GM20431 (cell line): ENCODE data around the gene SUPT16H.
"Not testable (repeated sequence)": the region's sequence is repeated elsewhere in the genome, so short reads cannot be mapped to it uniquely, and the experiment has no call there.

ENCODE experiments used
- in situ Hi-C: fragments of 300-500 bp; cut with MseI, MboI; formaldehyde crosslinking; loops from one replicate; pipeline ENCODE4 v1.15.0; 2020; ENCODE audit warnings: low sequenced_read_pairs; ENCODE audit not compliant: unreplicated experiment

The SUPT16H gene

DNA sequence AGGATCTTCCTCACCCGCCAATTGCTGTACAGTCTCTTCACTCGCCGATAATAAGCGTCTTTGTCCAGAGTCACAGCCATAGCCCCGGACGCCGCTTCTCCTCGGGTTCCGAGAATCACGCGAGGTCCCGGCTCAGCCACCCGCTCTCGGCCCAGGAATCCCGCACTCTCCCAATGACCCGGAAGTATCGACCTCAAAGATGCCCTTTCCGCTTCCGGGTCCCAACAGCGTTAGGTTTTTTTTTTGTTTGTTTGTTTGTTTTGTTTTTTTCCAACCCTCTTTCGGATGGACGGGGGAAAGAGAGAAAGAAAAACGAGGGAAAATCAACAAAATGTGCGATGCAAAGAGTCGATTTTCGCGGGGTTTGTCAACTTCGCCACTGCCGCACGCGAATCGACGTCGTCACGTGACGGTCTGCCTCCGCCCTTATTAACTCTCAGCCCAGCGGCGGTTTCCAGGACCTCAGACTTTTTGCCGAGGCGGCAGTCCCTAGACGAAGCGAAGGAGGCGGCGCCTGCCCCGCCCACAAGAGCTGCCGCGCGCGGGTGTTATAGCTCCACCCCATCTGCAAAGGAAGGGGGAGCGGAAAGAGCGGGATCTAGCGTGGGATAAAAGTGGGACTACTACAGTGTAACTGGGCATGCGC lies at the start of gene SUPT16H:
Gene SUPT16H, minus strand, starts transcription at position 172 of the 646 bp plus-strand sequence. Its CDS starts 92 bp downstream, at position 80.
- in situ Hi-C loops, result no loop called here

DNA sequence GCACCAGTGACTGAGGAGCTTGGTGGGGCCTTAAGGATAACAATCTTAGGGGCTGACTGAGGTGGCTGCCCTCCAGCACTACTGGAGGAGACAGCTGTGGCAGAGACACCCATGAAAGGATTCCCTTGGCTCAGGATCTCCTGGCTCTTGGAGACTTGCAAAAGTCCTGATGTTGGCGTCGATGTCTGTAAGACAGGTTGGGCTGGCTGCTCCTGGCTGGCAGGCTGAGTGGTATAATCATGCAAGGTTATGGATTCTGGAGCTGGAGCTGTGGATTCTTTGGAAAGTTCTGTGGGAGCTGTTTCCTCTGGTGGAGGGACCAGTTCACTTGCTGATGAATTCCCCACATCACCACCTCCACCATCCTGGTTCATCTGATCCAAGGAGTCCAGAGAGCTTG lies 47.3 kb upstream of the SUPT16H start:
- in situ Hi-C loops, result no loop called here

DNA sequence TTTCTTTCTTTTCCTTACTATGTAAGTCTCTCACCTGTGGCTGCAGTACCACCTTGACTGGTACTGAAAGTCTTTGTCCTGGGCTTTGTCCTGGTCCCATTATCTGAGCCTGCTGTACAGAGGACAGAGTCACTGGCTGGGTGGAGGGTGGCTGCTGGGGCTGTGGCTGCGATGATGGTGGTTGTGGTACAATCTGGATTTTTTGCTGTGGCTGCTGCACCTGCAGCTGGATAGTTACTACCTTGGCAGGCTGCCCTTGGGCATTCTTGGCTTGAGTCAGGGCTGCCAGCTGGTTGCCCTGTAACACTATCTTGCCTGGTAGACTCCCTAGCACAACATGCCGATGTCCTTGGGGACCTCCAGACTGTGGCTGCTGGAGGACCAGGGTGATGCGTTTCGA lies 45.1 kb upstream of the SUPT16H start:
- in situ Hi-C loops, result no loop called here

DNA sequence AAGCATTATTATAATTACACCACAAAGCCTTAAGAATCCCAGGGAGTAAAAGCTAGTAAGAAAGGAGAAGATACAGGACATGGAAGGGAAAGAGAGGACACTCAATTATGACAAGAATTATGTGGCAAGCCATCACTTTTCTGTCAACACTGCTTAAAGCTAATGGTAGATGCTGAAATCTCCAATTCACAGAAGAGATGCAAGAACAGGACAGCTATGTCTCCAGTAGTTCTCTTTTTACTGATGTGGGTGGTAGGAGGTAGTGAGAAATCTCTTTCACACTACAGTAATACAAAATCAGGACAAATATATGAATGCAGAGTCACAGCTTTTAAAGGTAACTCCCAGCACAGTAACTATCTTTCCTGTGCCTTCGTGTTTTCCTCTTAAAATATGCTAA lies 42.9 kb upstream of the SUPT16H start:
- in situ Hi-C loops, result no loop called here

DNA sequence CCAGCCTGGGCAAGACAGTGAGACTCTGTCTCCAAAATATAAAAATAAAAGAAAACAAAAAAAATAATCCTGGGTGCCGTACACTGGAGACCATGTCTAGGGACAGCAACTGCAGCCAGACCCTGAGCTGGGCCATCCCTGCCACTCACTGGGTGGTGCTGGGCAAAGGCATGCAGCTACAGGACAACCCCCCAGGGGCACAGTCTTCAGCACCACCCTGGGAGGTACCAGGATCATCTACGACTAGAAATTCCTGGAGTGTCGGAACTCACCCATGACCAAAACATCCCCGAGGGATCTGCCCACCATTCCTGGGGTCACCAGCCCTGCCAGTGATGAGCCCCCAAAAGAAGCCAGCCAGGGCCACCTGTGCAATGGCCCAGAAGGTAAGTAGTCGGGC lies 35.7 kb upstream of the SUPT16H start:
- in situ Hi-C loops, result no loop called here

DNA sequence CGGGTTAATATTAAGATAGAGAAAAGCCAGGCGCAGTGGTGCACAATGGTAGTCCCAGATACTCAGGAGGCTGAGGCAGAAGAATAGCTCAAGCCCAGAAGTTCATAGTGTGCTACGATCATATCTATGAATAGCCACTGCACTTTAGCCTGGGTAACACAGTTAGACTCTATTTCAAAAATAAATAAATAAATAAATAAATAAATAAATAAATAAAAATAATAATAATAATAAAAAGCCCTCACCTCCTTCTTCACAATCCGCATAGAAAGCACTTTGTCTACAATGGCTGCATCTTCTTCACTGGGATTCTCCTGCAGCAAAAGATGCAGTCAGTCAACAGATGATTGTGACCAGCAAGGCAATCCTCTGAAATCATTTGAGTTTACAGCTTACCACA lies 31.5 kb upstream of the SUPT16H start:
- in situ Hi-C loops, result no loop called here

DNA sequence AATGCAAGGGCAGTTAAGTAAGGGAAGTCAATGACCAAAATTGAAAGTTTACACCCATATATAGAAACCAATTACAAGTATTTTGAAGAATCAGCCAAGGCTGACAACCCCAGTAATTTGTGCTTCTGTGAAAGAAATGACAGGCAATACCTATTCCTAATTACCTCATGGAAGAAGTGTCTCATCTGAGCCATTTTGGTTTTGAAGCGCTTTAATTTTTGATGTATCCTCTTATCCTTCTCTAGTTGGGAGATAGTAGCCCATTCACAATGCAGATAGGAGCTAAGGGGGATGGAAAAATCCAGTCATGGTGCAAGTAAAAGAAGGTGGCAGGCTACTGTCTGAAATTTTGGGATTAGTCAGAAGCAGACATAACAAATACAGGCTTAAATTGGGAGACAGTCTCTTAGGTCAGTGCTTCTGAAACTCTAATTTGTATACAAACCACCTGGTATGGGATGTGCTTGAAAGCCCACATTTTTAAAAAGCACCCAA lies 30.4 kb upstream of the SUPT16H start:
- in situ Hi-C loops, result no loop called here

DNA sequence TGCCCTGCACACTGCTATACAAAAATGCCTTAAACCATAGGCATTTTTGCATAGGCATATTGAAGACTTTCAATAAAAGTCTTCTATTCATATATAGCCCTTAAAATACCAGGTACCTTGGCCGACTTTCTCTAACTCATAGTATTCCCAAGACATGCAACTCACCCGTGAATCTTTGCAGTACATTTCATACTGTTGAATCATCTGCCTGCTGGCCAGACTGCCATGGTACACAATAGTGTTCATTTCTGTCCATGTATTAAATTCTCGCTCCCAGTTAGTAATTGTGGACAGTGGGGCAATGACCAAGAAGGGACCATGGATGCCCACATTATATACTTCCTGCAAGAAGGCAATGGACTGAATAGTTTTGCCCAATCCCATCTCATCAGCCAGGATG lies 24.3 kb upstream of the SUPT16H start:
- in situ Hi-C loops, result no loop called here

DNA sequence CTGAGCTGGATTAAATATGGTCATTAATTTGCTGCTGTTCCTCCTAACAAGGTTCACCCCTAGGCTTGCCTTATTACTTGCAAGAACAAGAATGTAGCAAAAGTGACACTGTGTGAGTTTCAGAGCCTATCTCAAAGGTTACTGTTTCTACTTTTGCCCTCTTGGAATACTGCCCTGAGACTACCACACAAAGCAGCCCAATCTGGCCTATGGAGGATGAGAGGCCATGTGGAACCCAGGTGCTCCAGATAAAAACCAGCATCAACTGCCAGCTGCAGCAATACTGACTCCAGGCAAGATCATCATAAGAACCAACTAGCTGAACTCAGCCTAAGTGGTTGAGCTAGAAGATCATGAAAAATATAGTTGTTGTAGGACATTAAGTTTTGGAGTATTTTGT lies 22.4 kb upstream of the SUPT16H start:
- in situ Hi-C loops, result no loop called here

DNA sequence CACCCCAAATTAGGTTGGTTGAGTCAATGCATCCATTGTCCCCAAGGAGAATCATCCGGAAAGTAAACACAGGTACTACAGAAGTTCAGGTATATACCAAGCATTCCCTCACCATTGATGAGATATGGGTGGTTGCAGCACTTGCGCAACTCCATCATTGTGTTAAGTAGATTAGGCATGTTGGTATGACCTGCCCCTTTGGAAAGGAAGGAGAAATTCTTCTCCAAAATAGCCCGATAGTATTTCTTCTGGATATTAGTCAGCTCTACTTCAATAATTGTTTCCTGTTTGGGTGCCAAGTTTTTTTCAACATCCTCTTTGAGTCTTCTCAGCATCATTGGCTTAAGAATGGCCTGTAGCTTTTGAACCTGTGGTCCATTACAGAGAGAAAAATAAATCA lies 21.3 kb upstream of the SUPT16H start:
- in situ Hi-C loops, result no loop called here

DNA sequence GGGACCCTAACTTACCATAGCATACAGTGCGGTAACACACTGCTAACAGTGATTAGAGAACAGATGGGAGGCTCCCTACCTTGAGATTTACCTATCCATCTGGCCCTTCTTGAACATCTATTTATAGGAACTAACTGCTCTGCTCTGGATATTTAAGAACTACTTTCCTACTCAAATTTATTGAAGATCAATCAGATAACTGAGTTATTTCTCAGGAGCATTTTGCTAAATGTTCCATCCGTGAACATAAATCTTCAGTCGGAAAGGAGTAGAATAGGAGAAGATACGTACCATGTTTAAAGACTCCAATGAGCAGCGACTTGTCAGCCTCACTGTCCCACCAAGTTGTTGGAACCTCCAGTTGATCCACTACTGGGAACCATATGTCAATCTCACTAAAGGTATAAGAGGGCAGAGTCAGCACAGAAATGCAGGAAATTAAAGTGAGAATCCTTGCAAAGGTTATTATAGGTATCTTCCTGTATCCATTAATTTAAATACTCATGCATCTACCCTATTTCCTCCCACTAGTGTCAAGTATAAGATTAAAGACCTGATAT lies 15.6 kb upstream of the SUPT16H start:
- in situ Hi-C loops, result no loop called here

DNA sequence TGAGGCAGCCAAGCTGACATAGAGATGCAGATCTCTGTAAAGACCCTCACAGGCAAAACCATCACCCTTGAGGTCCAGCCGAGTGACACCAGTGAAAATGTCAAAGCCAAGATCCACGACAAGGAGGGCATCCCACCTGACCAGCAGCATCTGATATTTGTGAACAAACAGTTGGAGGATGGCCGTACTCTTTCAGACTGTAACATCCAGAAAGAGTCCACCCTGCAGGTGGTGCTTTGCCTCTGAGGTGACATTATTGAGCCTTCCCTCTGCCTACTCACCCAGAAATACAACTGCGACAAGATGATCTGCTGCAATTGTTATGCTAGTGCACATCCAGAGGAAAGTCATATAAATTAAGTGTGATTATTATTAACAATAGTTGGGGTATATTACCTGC lies 15.1 kb upstream of the SUPT16H start:
- in situ Hi-C loops, result no loop called here

DNA sequence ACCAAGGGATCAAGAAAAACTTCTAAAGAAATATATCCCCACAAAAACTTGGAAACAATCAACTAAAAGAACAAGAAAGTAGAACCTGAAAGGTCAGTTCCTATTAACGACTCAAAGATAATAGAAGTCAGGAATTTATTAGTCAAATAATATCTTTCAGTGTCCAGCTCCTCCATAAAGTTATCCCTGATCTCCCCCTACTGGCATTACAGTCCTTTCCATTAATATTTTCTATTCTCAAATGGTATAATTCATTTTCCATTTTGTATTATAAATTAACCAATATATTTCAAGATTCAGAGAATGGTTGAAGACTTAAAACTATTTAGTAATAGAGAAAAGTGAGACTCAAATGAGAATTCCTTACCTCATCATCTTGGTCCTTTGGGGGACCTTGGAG lies 11.6 kb upstream of the SUPT16H start:
- in situ Hi-C loops, result no loop called here

DNA sequence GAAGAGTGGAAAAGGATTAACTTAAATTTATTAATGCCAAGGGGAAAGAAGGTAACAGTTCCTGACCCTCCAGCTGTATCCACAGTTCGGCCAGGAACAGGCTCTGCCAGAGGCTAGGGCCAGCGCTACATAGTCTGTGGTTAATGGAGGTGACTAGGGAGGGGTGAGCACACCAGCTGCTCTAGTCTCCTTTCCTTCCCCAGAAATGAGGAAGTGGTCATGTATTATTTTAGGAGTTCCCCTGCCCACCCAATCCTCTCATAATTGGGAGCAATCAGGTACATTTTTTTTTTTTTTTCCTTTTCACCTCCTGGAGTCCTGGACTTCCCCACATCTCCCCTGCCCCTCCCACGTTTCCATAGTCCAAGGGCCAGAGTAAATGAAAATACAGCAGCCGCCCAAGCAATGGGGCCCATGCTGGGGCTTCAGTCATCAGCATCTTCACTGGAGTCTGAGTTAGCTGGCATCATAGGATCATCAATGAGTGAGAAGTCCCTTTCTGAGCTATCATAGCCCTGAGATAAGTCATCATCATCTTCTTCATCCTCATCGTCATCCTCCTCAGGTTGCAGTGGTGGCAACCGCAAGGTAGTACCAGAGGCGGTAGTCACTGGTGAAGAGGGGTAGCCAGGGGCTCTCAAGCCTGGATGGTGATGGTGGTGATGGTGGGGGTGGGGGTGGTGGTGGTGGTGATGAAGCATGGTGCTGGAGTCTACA lies 1.5 kb upstream of the SUPT16H start:
- in situ Hi-C loops, result no loop called here

DNA sequence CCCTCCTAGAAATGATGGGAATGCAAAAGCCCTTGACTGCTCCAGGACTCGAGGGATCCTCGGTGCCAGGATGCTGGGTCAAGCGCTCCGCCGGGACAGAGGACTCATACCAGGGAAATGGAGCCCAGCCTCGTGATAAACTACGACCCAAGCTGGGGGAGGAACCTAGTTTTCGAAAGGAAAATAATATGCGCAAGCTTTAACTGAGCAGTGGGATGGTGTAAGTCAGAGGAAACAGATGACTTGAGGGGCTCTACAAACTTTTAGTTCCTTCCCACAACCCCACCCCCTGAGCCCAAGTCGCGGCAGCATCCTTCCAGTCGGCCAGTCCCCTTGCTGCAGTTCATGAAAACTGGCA lies 654 bp upstream of the SUPT16H start:
- in situ Hi-C loops, result no loop called here

DNA sequence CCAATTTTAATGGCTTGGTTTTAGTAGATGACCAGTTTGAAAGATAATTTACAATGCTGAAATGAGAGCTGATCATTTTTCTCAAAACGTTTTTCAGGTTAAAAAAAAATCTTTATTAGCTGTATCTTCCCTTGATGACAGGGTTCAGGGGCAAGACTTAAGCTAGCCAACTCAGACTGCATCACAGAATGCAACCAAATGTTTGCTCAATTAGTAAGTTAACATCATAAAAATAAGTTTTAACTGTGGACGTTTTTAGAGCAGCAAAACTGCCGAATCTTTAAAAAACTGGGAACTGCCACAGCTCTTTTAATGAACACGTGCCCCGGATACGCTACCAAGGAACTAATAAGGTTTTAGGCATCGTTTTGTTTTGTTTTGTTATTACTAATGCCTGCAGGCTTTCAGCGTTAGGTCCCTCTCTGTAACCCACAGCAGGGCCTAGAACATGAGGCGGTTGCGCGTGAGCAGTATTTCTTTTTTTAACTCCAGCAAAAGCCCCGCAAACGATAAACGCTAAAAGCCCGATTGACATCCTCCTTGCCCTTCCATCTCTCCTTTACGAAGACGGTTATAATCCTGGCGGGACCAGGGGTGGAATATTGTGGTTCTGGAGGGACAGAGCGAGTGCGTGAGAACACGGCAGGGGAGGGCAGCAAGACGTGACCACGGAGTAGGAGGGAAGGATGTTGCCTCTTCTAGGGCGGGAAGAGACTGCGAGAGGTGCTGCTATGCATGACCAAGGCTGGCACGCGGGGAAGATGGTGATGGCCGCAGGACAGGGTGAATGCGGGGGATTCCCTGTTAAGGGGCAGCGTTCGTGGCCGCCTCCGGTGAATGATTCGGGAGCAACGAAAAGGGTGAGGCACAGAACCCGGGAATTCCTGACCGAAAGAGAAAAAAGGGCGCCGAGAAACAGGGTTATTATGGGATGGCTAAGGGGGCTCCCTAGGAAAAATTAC lies 652 bp downstream of the SUPT16H start:
- in situ Hi-C loops, result no loop called here

DNA sequence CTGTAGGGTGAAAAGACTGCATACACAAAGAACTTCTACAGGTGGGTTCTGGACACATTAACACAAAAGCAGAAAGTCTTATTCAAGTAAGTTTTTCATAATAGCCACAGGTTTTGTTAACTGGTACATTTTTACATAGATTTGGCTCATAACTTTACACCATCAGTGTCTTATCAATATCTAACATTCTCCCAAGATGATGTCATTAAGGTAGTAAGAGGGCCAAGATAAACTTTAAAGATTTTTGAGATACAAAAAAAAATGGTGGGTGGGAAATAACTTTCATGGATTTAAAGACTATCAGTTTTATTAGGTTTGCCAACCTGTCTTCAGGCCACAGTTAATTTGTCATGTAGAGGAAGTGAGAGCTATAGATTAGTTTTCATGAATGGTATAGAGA lies 1.7 kb downstream of the SUPT16H start:
- in situ Hi-C loops, result no loop called here

DNA sequence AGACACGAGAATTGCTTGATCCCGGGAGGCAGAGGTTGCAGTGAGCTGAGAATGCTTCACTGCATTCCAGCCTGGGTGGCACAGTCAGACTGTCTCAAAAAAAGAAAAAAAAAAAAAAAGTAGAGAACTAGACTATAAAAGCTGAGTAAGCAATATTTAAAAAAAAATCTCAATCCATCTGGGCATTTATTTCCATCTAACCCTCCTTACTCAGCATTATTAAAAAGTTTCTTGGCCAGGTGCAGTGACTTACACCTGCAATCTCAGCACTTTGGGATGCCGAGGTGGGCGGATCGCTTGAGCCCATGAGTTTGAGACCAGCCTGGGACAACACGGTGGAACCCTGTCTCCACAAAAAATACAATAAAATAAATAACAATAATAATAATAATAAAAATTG lies 4.5 kb downstream of the SUPT16H start:
- in situ Hi-C loops, result no loop called here

DNA sequence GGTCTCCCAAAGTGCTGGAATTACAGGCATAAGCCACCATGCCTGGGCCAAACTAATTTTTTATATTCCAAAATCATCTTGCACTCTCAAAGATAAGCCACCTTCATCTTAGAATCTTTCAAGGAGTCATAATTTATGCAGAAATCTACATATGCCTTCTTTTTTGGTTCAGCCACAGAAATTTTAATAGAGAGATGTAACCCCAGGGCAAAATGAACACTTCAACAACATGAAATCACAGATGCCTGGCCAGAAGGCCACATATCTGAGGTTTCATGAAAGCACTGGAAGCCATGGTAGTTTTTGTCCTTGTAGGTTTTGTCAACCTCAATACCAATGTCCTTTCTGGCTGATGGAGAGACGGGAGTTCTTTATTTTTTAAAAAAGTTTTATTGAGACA lies 9.8 kb downstream of the SUPT16H start:
- in situ Hi-C loops, result no loop called here

DNA sequence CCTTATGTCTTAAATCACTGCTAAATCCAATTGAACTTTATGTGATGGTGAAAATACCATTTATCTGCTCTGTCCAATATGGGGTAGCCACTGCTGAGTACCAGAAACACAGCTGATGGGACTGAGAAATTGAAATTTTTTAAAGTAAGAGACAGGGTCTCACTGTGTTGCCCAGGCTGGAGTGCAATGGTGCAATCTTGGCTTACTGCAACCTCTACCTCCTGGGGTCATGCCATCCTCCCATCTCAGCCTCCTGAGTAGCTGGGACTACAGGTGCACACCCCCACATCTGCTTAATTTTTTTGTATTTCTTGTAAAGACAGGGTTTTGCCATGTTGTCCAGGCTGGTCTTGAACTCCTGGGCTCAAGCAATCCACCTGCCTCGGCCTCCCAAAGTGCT lies 11.0 kb downstream of the SUPT16H start:
- in situ Hi-C loops, result not testable (repeated sequence)
